Muscle layer of colon (tissue), 2 donors: Measurements from ENCODE around the gene CDK5.

Experiments
- H3K27ac ChIP-seq: one replicate; pipeline ENCODE4 v1.7.0; 2013; ENCODE audit warnings: low read depth, mild to moderate bottlenecking, low read length, moderate library complexity
- H3K27me3 ChIP-seq, 2 donors: one replicate each; pipeline ENCODE4 v1.7.0; 2013; ENCODE audit warnings: low read length in 2 of 2, mild to moderate bottlenecking in 2 of 2; ENCODE audit not compliant: insufficient read depth in 2 of 2, control insufficient read depth in 1 of 2
- H3K36me3 ChIP-seq: one replicate; pipeline ENCODE4 v1.7.0; 2013; ENCODE audit warnings: mild to moderate bottlenecking, low read length; ENCODE audit not compliant: insufficient read depth
- H3K4me1 ChIP-seq: one replicate; pipeline ENCODE4 v1.7.0; 2013; ENCODE audit warnings: mild to moderate bottlenecking, low read length; ENCODE audit not compliant: insufficient read depth
- H3K4me3 ChIP-seq, 2 donors: one replicate each; pipeline ENCODE4 v1.7.0; 2013; ENCODE audit warnings: low read length in 2 of 2, low read depth in 1 of 2, mild to moderate bottlenecking in 1 of 2, moderate library complexity in 1 of 2
- H3K9ac ChIP-seq: one replicate; pipeline ENCODE4 v1.7.0; 2013; ENCODE audit warnings: low read length
- H3K9me3 ChIP-seq: one replicate; pipeline ENCODE4 v1.7.0; 2013; ENCODE audit warnings: mild to moderate bottlenecking, low read length
- donor health status: abdominal sarcoma.
- donor health status: Adenocarcinoma of cecum.

The CDK5 gene

GRCh38 chr7:151025924-151026671, 31.6 kb downstream of the CDK5 start:
- peaks cover 13% of the 10 kb centered on the region for H3K4me1 ChIP-seq
- H3K27me3 ChIP-seq: peaks cover 0 to 1% of the 10 kb centered on the region in 2 donors
- no peak overlapping the region for H3K4me3 ChIP-seq
- H3K9ac ChIP-seq: no peak overlapping the region
- no peak overlapping the region for H3K27ac ChIP-seq
- no peaks in the 10 kb centered on the region for H3K36me3 ChIP-seq
- H3K9me3 ChIP-seq: no peaks in the 10 kb centered on the region

GRCh38 chr7:151024435-151025056, 33.2 kb downstream of the CDK5 start, which contains the start of gene ATG9B:
TSS of gene ATG9B (minus strand) at chr7:151024494. CDS start at chr7:151024423, 71 bp downstream.
- Histone ChIP-seq H3K9ac (no peak within 1 kb of the TSS), H3K9me3 (no peaks in the 10 kb centered on the region), H3K27ac (no peak within 1 kb of the TSS), H3K4me3 (no peak within 1 kb of the TSS), H3K4me1 (peaks cover 9% of the 10 kb centered on the region), H3K36me3 (no peaks in the 10 kb centered on the region), H3K27me3 (peaks cover 0 to 9% of the 10 kb centered on the region in 2 donors)

- no peak overlapping the region for H3K9ac ChIP-seq
- no peak overlapping the region for H3K4me3 ChIP-seq
- no peaks in the 10 kb centered on the region for H3K36me3 ChIP-seq
- no peaks in the 10 kb centered on the region for H3K9me3 ChIP-seq
- H3K4me1 ChIP-seq: peaks cover 7% of the 10 kb centered on the region
- peaks cover 0 to 19% of the 10 kb centered on the region in 2 donors for H3K27me3 ChIP-seq
- no peak overlapping the region for H3K27ac ChIP-seq
These were observed 34.5 kb downstream of the CDK5 start for GRCh38 chr7:151023232-151023631.

- no peak overlapping the region for H3K4me3 ChIP-seq
- no peaks in the 10 kb centered on the region for H3K36me3 ChIP-seq
- H3K9ac ChIP-seq: no peak overlapping the region
- no peaks in the 10 kb centered on the region for H3K9me3 ChIP-seq
- peaks cover 12 to 48% of the 10 kb centered on the region in 2 donors for H3K27me3 ChIP-seq
- H3K4me1 ChIP-seq: peaks cover 13% of the 10 kb centered on the region
- H3K27ac ChIP-seq: no peak overlapping the region
These were observed 37.5 kb downstream of the CDK5 start for GRCh38 chr7:151020231-151020630.

- Histone ChIP-seq H3K27ac (no peak overlapping the region), H3K4me3 (peak overlapping the region; percentile 27 to 38), H3K36me3 (no peaks in the 10 kb centered on the region), H3K9me3 (no peaks in the 10 kb centered on the region), H3K4me1 (peaks cover 13% of the 10 kb centered on the region), H3K9ac (no peak overlapping the region), H3K27me3 (peaks cover 15 to 58% of the 10 kb centered on the region in 2 donors)
These were observed 38.6 kb downstream of the CDK5 start for GRCh38 chr7:151019130-151019447.

- Histone ChIP-seq H3K4me3 (peak overlapping the region; percentile 27 to 38), H3K27me3 (peaks cover 19 to 63% of the 10 kb centered on the region in 2 donors)
These were observed 39.1 kb downstream of the CDK5 start for GRCh38 chr7:151018421-151019129.

GRCh38 chr7:151017953-151018420, 39.7 kb downstream of the CDK5 start:
- H3K9me3 ChIP-seq: no peaks in the 10 kb centered on the region
- H3K36me3 ChIP-seq: no peaks in the 10 kb centered on the region
- peaks cover 22 to 69% of the 10 kb centered on the region in 2 donors for H3K27me3 ChIP-seq
- peaks cover 13% of the 10 kb centered on the region for H3K4me1 ChIP-seq
- H3K4me3 ChIP-seq: peak overlapping the region in 1 of 2 donors; percentile 38
- no peak overlapping the region for H3K27ac ChIP-seq
- H3K9ac ChIP-seq: no peak overlapping the region

More at GRCh38 chr7:151018421-151019129, 39.1 kb downstream of the CDK5 start:
- no peak overlapping the region for H3K27ac ChIP-seq
- no peaks in the 10 kb centered on the region for H3K9me3 ChIP-seq
- H3K9ac ChIP-seq: no peak overlapping the region
- H3K36me3 ChIP-seq: no peaks in the 10 kb centered on the region
- H3K4me1 ChIP-seq: peaks cover 13% of the 10 kb centered on the region

GRCh38 chr7:151017370-151017952, 40.2 kb downstream of the CDK5 start:
- Histone ChIP-seq H3K9ac (no peak overlapping the region), H3K27me3 (peaks cover 27 to 69% of the 10 kb centered on the region in 2 donors), H3K4me1 (peaks cover 13% of the 10 kb centered on the region), H3K27ac (no peak overlapping the region), H3K9me3 (no peaks in the 10 kb centered on the region), H3K4me3 (no peak overlapping the region), H3K36me3 (no peaks in the 10 kb centered on the region)

GRCh38 chr7:151016942-151017341, 40.8 kb downstream of the CDK5 start:
- Histone ChIP-seq H3K27me3 (peaks cover 30 to 69% of the 10 kb centered on the region in 2 donors), H3K36me3 (no peaks in the 10 kb centered on the region), H3K4me1 (peaks cover 13% of the 10 kb centered on the region), H3K27ac (no peak overlapping the region), H3K9ac (no peak overlapping the region), H3K9me3 (no peaks in the 10 kb centered on the region), H3K4me3 (no peak overlapping the region)

- H3K9me3 ChIP-seq: no peaks in the 10 kb centered on the region
- peaks cover 30 to 69% of the 10 kb centered on the region in 2 donors for H3K27me3 ChIP-seq
- no peaks in the 10 kb centered on the region for H3K36me3 ChIP-seq
- H3K9ac ChIP-seq: no peak overlapping the region
- no peak overlapping the region for H3K27ac ChIP-seq
- H3K4me3 ChIP-seq: no peak overlapping the region
- H3K4me1 ChIP-seq: peaks cover 13% of the 10 kb centered on the region
These were observed 41.2 kb downstream of the CDK5 start for GRCh38 chr7:151016505-151016904.

GRCh38 chr7:151015967-151016366, 41.7 kb downstream of the CDK5 start:
- Histone ChIP-seq H3K27me3 (peaks cover 30 to 67% of the 10 kb centered on the region in 2 donors), H3K4me1 (peaks cover 13% of the 10 kb centered on the region), H3K9me3 (no peaks in the 10 kb centered on the region), H3K36me3 (no peaks in the 10 kb centered on the region), H3K4me3 (no peak overlapping the region), H3K9ac (no peak overlapping the region), H3K27ac (no peak overlapping the region)
